ACC112 (cell line): ENCODE data around the gene ZSCAN22.
A peak's percentile ranks its signal among the peaks of the same experiment; 100 is the strongest.

Source experiments
- H2AFZ ChIP-seq: fragments of 200-600 bp; sonication (generic); one replicate; pipeline ENCODE4 v1.6.0; 2017; ENCODE audit warnings: antibody characterized with exemption, low read length; ENCODE audit not compliant: unreplicated experiment
- H3K27ac ChIP-seq: fragments of 200-600 bp; sonication (generic); 2 replicates; pipeline ENCODE4 v1.5.1; 2014; ENCODE audit warnings: low read depth, mild to moderate bottlenecking, antibody characterized with exemption, low read length, moderate library complexity
- H3K27me3 ChIP-seq: fragments of 200-600 bp; sonication (generic); 2 replicates; pipeline ENCODE4 v1.6.1; 2014; ENCODE audit warnings: mild to moderate bottlenecking, antibody characterized with exemption, low read length, moderate library complexity, mixed read lengths; ENCODE audit not compliant: insufficient read depth
- H3K36me3 ChIP-seq: fragments of 200-600 bp; sonication (generic); 2 replicates; pipeline ENCODE4 v1.6.1; 2016; ENCODE audit warnings: mild to moderate bottlenecking, antibody characterized with exemption, low read length, moderate library complexity, mixed read lengths; ENCODE audit not compliant: insufficient read depth
- H3K4me1 ChIP-seq: fragments of 200-600 bp; sonication (generic); one replicate; pipeline ENCODE4 v1.6.1; 2016; ENCODE audit warnings: low read length, mixed read lengths; ENCODE audit not compliant: insufficient read depth, unreplicated experiment, control insufficient read depth
- H3K4me3 ChIP-seq: fragments of 200-600 bp; sonication (generic); 2 replicates; pipeline ENCODE4 v1.5.1; 2014; ENCODE audit warnings: mild to moderate bottlenecking, low read depth, low read length
- H3K79me2 ChIP-seq: fragments of 200-600 bp; sonication (generic); one replicate; pipeline ENCODE4 v1.6.0; 2016; ENCODE audit warnings: low read length; ENCODE audit not compliant: control insufficient read depth, unreplicated experiment, insufficient read depth

The ZSCAN22 gene

GRCh38 chr19:58388175-58388526 lies 61.4 kb downstream of the ZSCAN22 start:
- no peaks in the 10 kb centered on the region for H3K27me3 ChIP-seq
- no peak overlapping the region for H2AFZ ChIP-seq
- peaks cover 12% of the 10 kb centered on the region for H3K4me1 ChIP-seq
- H3K27ac ChIP-seq, result no peak overlapping the region
- H3K36me3 ChIP-seq, result peaks cover 5% of the 10 kb centered on the region; the same call in 1 of the 2 replicates
- H3K4me3 ChIP-seq, result peak overlapping the region; percentile 98
- H3K79me2 ChIP-seq, result peaks cover 42% of the 10 kb centered on the region
